Measurements from ENCODE around the gene LRRC10B. TPM values are rescaled to one million over a fixed set of nuclear protein-coding genes. Genes with fewer than 3 reads are reported as not detected.

The LRRC10B gene
- total RNA-seq, 3 donors from 2014 or later: 1.5 to 3.3 TPM; not detected in 1

DNA sequence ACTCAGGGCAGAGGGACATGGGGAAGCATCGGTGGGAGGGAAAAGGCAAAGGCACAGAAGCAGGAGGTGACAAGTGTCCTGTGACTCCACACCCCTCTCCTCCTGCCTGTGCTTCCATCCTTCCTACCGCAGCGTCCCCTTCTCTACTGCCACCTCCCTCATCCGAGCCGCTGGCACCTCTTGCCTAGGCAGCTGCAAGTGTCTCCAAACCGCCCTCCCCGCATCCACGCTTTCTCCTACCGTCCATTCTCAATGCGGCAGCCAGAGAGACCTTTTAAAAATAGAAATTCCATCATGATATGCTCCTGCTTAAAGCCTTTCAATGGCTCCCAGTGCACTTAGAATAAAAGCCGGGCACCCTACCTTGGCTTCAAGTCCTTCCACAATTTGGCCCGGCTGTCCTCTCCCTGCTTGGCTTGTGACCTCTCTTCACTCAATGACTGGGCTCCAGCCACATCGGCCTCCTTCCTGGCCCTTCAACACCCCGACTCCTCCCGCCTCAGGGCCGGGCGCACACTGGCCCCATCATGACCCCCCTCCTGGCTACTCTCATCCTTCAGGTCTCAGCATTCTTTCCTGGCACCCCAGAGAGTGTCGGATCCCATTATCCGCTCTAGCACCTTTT is 16.5 kb downstream of the LRRC10B start:
- H3K27ac ChIP-seq: no peak overlapping the region
- no peaks in the 10 kb centered on the region for H3K4me1 ChIP-seq
- TF ChIP-seq, protein P1, sequence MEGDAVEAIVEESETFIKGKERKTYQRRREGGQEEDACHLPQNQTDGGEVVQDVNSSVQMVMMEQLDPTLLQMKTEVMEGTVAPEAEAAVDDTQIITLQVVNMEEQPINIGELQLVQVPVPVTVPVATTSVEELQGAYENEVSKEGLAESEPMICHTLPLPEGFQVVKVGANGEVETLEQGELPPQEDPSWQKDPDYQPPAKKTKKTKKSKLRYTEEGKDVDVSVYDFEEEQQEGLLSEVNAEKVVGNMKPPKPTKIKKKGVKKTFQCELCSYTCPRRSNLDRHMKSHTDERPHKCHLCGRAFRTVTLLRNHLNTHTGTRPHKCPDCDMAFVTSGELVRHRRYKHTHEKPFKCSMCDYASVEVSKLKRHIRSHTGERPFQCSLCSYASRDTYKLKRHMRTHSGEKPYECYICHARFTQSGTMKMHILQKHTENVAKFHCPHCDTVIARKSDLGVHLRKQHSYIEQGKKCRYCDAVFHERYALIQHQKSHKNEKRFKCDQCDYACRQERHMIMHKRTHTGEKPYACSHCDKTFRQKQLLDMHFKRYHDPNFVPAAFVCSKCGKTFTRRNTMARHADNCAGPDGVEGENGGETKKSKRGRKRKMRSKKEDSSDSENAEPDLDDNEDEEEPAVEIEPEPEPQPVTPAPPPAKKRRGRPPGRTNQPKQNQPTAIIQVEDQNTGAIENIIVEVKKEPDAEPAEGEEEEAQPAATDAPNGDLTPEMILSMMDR (IDR thresholded peaks at IDR 0.05): no peak
- no peak for TF ChIP-seq POLR2AphosphoS5 (IDR thresholded peaks at IDR 0.05)
- TF ChIP-seq POLR2A (IDR thresholded peaks at IDR 0.05): no peak
- intact Hi-C loops (cut with DNase I; ENCODE audit: low total_unique reads): no loop called here
- H3K36me3 ChIP-seq: no peaks in the 10 kb centered on the region
- H3K9me3 ChIP-seq: no peaks in the 10 kb centered on the region
- H3K27me3 ChIP-seq: no peaks in the 10 kb centered on the region
- DNase-seq (ENCODE audit: low spot score in 2 of 2): no peak
- H3K4me3 ChIP-seq: no peak overlapping the region

DNA sequence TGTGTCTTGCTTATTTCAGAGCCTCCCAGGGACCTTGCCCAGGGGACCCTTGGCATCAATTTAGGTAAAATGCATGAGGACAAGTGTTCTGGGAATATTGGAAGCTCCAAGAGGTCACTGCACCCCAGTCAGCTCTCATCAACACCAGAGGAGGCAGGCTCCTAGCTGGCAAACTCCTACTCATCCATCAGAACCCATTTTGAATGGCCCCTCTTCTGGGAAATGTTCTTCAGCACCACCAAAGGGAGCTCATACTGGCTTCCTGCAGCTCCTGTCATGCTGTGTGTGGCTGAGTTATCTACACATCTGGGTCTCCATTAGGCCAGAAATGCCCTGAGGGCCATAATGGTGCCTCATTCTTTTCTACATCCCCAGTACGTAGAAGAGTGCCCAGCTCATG is 17.7 kb downstream of the LRRC10B start:
- Histone ChIP-seq H3K27ac (no peak overlapping the region), H3K9me3 (no peaks in the 10 kb centered on the region), H3K27me3 (no peaks in the 10 kb centered on the region), H3K36me3 (no peaks in the 10 kb centered on the region), H3K4me1 (no peaks in the 10 kb centered on the region), H3K4me3 (no peak overlapping the region)
- intact Hi-C loops (cut with DNase I; ENCODE audit: low total_unique reads): no loop called here
- DNase-seq (ENCODE audit: low spot score in 2 of 2): no peak
- no peak for TF ChIP-seq POLR2A (IDR thresholded peaks at IDR 0.05)
- TF ChIP-seq, protein P1 (IDR thresholded peaks at IDR 0.05): no peak
- TF ChIP-seq POLR2AphosphoS5 (IDR thresholded peaks at IDR 0.05): no peak

DNA sequence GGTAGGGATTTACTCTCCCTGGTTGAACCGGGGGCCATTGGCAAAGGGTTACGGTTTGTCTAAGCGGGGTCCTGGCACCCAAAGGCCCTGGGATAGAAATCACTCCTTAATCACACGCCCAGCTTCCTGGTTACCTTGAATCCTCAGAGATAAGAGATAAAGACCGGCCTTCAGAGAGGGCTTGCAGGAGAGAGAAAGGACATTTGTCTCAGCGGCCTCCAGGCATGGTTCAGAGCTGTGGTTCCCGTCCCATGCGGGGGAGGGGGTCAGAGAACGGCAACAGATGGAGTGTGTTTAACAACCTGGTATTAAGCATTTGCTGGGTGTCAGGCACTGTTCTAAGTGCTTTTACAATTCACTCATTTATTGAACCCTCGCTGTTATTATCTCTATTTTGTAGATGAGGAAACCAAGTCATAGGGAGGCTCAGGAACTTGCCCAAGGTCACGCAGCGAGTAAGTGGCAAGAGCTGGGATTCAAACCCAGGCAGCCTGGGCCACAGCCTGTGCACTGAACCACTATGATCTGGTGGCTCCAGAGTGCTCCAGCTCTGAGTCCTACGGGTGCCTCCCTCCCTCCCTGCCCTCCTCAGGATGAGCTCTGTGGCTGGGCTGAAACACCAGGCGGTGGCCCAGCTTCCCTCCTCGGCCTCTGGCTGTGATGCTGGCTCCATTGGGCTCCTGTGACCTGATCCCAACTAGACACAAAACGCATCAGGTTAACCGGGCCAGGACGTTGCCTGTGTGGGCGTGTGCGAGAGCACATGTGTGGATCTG is 18.6 kb downstream of the LRRC10B start:
- Histone ChIP-seq H3K27ac (no peak overlapping the region), H3K36me3 (no peaks in the 10 kb centered on the region), H3K27me3 (no peaks in the 10 kb centered on the region), H3K9me3 (no peaks in the 10 kb centered on the region), H3K4me1 (no peaks in the 10 kb centered on the region), H3K4me3 (no peak overlapping the region)
- no peak for DNase-seq (ENCODE audit: low spot score in 2 of 2)
- intact Hi-C loops (cut with DNase I; ENCODE audit: low total_unique reads): no loop called here
- TF ChIP-seq POLR2A (IDR thresholded peaks at IDR 0.05): no peak
- TF ChIP-seq, protein P1 (IDR thresholded peaks at IDR 0.05): no peak
- TF ChIP-seq POLR2AphosphoS5 (IDR thresholded peaks at IDR 0.05): no peak

DNA sequence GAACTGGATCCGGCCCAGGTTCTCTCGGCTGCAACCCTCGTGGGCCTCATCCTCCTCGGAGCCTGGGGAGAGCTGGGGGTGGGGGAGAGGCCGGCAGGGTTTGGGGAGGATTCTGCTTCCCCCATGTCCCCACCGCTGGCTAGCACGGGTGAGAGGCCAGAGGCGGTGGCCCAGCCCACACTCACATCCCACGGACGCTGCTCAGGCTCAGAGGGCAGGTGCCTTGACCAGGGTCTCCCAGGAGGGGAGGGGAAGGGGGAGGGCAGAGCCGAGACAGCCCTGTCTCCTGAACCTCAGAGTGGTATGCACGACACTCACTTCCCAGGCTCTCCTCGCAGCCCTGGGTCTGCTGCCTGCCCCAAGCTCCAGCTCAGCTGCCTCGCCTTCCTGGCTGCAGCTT is 19.6 kb downstream of the LRRC10B start:
- Histone ChIP-seq H3K4me1 (no peaks in the 10 kb centered on the region), H3K27ac (no peak overlapping the region), H3K9me3 (no peaks in the 10 kb centered on the region), H3K4me3 (no peak overlapping the region), H3K27me3 (no peaks in the 10 kb centered on the region), H3K36me3 (no peaks in the 10 kb centered on the region)
- TF ChIP-seq POLR2AphosphoS5 (IDR thresholded peaks at IDR 0.05) (no peak), POLR2A (IDR thresholded peaks at IDR 0.05) (no peak)
- TF ChIP-seq, protein P1 (IDR thresholded peaks at IDR 0.05): no peak
- intact Hi-C loops (cut with DNase I; ENCODE audit: low total_unique reads): no loop called here
- DNase-seq (ENCODE audit: low spot score in 2 of 2): no peak

DNA sequence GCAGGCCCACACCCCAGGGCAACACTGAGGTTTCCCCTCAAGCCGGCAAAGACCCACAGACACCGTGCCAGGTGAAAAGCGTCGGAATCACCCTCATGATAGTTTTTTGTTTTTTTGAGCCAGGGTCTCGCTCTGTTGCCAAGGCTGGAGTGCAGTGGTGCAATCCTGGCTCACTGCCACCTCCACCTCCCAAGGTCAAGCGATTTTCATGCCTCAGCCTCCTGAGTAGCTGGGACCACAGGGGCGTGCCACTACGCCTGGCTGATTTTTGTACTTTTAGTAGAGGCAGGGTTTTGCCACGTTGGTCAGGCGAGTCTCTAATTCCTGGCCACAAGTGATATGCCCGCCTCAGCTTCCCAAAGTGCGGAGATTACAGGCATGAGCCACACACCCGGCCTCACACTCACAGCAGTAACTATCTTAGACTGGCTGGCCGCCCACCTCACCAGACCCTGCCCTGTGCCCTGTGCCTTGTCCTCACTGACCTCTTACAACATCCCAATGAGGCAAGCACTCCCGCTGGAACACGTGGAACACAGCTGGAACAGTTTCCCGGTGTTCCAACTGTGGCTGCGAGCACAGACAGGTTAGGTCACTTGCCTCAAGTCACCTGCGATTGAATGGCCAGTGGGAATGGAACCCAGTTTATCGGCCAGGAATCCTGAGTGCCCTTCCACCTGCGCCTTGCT is 21.1 kb downstream of the LRRC10B start:
- no peaks in the 10 kb centered on the region for H3K9me3 ChIP-seq
- H3K4me1 ChIP-seq: no peaks in the 10 kb centered on the region
- no peaks in the 10 kb centered on the region for H3K36me3 ChIP-seq
- TF ChIP-seq POLR2A (IDR thresholded peaks at IDR 0.05) (no peak), POLR2AphosphoS5 (IDR thresholded peaks at IDR 0.05) (no peak)
- TF ChIP-seq, protein P1 (IDR thresholded peaks at IDR 0.05): no peak
- H3K27me3 ChIP-seq: no peaks in the 10 kb centered on the region
- no peak for DNase-seq (ENCODE audit: low spot score in 2 of 2)
- intact Hi-C loops (cut with DNase I; ENCODE audit: low total_unique reads): no loop called here
- H3K4me3 ChIP-seq: no peak overlapping the region
- H3K27ac ChIP-seq: no peak overlapping the region

Data from breast epithelium (tissue), 4 donors.